HL-60 (cell line): Measurements from ENCODE around the gene PATE2.

Experiments
- DNase-seq, 2 experiments: peaks; one replicate each; pipeline ENCODE4 v3.0.0-alpha.2; 2010 to 2020; ENCODE audit warnings: low read depth in 1 of 2, low spot score in 1 of 2
- H3K27ac ChIP-seq: fragments of 250-450 bp; sonication (Bioruptor Pico); replicated peaks from 2 replicates; pipeline ENCODE4 v1.5.1; 2020; ENCODE audit warnings: mild to moderate bottlenecking, moderate library complexity
- H3K27me3 ChIP-seq: fragments of 250-450 bp; sonication (Bioruptor Pico); 2 replicates; pipeline ENCODE4 v1.5.1; 2021; ENCODE audit warnings: mild to moderate bottlenecking, moderate library complexity; ENCODE audit not compliant: insufficient read depth, poor library complexity, severe bottlenecking
- H3K4me3 ChIP-seq: replicated peaks from 2 replicates; pipeline ENCODE4 v1.5.1; 2011; ENCODE audit warnings: mild to moderate bottlenecking, control low read depth, low read length; ENCODE audit not compliant: insufficient read depth
- CTCF ChIP-seq: IDR thresholded peaks from one replicate; pipeline ENCODE4 v1.5.1; 2011; ENCODE audit warnings: low read length, control low read depth, inconsistent platforms; ENCODE audit not compliant: insufficient read depth
- GABPA ChIP-seq: IDR thresholded peaks from 2 replicates; pipeline ENCODE4 v1.6.1; 2012; ENCODE audit warnings: low read depth
- POLR2AphosphoS5 ChIP-seq: IDR thresholded peaks from 2 replicates; pipeline ENCODE4 v1.6.1; 2012; ENCODE audit warnings: low read depth
- REST ChIP-seq: IDR thresholded peaks from 2 replicates; pipeline ENCODE4 v1.6.1; 2012; ENCODE audit warnings: low read depth; ENCODE audit not compliant: insufficient replicate concordance
- SPI1 ChIP-seq: IDR thresholded peaks from 2 replicates; pipeline ENCODE4 v1.6.1; 2012; ENCODE audit warnings: low read depth, mild to moderate bottlenecking, borderline replicate concordance

Gene PATE2

GRCh38 chr11:125750629-125751028 is 28.0 kb downstream of the PATE2 start:
- no peak overlapping the region for H3K4me3 ChIP-seq
- peaks cover 8% of the 10 kb centered on the region for H3K27me3 ChIP-seq
- TF ChIP-seq SPI1 = no peak
- TF ChIP-seq REST = no peak
- no peak for TF ChIP-seq CTCF
- TF ChIP-seq POLR2AphosphoS5 = no peak
- no peak for TF ChIP-seq GABPA
- H3K27ac ChIP-seq = no peak overlapping the region
- no peak for DNase-seq

GRCh38 chr11:125745979-125746378 is 32.6 kb downstream of the PATE2 start, which contains the start of gene PATE1:
PATE1 (plus strand) TSS chr11:125746279; CDS start chr11:125746305, 26 bp downstream.
- H3K4me3 ChIP-seq = no peak within 1 kb of the TSS
- no peak for DNase-seq
- H3K27ac ChIP-seq = no peak within 1 kb of the TSS
- H3K27me3 ChIP-seq = peaks cover 12% of the 10 kb centered on the region
- TF ChIP-seq CTCF (no peak), GABPA (no peak), REST (no peak), POLR2AphosphoS5 (no peak), SPI1 (no peak)

GRCh38 chr11:125743681-125744080 is 34.9 kb downstream of the PATE2 start:
- TF ChIP-seq CTCF (no peak), POLR2AphosphoS5 (no peak), REST (no peak), SPI1 (no peak), GABPA (no peak)
- Histone ChIP-seq H3K4me3 (no peak overlapping the region), H3K27me3 (peaks cover 12% of the 10 kb centered on the region), H3K27ac (no peak overlapping the region)
- DNase-seq = no peak
